ENCODE results near the gene TMEM138.
"Not testable (repeated sequence)": the region's sequence is repeated elsewhere in the genome, so short reads cannot be mapped to it uniquely, and the experiment has no call there.

Gene TMEM138

DNA sequence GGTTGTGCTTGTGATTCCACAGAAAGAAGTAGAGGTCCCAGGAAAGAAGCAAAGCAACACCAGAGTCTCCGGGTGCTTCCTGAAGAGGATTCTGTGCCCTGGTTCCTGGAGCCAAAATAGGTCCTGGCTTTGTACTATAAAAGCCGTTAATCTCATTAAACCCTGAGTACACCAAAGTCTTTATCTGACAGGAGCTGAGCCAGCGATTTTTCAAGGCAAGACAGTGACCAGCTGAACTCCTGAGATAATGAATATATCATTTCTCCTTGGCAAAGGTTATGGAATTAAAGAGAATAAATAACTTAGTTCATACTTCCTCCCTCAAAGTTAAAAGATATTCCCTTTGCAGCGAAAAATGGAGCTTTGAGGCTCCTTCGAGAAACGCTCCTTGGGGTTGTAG, 5.2 kb downstream of the TMEM138 start:
- DNase-seq = no peak

DNA sequence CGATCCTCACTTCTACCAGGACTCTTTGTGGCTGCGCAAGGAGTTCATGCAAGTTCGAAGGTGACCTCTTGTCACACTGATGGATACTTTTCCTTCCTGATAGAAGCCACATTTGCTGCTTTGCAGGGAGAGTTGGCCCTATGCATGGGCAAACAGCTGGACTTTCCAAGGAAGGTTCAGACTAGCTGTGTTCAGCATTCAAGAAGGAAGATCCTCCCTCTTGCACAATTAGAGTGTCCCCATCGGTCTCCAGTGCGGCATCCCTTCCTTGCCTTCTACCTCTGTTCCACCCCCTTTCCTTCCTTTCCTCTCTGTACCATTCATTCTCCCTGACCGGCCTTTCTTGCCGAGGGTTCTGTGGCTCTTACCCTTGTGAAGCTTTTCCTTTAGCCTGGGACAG, 6.5 kb downstream of the TMEM138 start:
- no peak for DNase-seq

DNA sequence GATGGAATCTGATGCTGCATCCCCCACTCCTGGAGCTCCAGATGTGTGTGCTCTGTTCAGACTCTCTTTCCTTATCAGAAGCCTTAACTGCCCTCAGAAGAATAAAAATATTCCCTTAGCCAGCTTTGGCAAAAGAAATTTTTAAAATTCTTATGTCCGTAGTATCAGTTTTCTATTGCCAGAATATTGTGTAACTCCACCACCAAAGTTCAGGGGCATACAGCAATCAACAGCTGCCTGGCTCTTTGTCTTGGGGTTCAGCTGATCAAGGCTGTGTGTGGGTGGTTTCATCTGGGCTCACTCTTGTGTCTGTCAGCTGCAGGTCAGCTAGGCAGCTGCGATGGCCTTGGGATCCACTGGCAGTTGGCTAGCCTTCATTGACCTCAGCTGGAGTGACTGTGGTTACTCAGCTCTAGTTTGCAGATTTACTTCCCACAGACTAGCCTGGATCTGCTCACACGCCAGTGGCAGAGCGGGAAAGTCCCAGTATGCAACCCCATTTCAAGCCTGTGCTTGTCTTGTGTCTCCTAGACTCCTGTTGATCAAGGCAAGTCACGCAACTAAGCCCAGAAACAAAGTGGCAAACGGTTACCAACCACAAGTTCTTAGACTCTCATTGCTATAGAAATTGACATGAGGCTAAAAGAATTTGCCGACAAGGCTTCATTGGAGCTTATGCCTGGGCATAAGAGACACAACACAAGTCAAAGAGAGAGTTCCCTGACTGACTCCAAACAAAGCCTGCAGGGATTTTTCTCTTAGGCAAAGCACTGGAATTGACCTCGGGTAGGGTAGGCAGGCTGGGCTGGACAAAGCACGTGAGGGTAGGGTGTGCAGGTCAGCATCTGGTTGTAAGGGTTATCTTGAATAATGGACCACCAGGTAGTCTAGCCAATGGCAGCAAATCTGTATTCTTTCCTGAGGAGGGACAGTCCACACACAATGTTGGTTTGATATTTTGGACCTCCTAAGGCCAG, 7.5 kb downstream of the TMEM138 start:
- no peak for DNase-seq

DNA sequence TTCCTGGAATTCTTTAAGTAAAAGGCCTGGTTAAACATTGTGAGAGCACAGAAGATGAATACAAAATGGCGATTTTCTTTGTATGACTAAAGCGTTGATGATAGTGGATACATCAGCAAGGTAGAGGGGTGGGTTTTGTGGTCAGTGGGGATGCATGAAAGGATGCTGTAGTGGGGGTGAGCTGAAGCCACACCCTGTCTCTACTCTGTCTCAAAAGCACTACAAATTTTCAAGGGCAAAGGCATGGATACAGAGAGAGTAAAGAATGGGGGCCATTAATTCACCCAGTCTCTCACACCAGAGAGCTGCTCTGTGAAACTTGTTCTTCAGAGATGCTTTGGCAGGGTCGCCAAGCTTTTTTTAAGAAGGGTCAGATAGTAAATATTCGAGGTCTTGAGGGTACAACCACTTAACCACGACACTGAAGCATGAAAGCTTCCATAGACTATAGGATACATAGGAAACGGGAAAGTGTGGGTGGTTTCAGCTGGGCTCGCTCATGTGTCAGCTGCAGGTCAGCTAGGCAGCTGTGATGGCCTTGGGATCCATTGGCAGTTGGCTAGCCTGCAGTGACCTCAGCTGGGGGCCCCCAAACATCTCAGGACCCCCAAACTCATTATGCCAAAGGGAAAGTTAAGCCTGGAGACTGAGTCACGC, 8.3 kb downstream of the TMEM138 start:
- no peak for DNase-seq

DNA sequence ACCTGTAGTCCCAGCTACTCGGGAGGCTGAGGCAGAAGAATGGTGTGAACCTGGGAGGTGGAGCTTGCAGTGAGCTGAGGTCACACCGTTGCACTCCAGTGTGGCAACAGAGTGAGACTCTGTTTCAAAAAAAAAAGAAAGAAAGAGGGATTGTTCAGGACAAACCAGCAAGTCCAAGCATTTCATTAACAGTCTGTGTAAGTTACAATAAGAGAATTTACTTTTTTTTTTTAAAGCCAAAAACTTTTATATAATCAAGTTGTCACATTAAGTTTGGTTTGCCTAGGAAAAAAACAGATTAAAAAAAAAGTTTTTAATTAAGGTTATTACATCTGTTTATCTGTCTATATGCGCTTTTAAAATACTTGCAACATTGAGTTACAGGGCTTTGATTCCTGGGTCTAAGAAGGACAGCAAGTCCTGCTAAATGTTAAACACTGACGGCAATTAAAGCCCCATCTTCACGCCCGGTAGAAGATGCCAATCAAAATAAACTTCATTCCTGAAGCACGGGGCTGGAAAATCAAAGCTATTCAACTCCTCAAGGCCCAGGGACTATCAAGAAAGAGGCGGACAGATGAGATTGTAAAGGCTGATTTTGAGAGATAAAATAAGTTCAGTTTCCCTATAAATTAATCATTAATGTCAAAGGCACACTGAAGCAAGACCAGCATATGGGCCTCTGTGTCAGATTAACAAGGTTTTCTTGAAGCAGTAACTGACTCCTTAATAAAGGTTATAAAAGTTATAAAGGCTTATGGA, 10.7 kb downstream of the TMEM138 start:
- DNase-seq = no peak

DNA sequence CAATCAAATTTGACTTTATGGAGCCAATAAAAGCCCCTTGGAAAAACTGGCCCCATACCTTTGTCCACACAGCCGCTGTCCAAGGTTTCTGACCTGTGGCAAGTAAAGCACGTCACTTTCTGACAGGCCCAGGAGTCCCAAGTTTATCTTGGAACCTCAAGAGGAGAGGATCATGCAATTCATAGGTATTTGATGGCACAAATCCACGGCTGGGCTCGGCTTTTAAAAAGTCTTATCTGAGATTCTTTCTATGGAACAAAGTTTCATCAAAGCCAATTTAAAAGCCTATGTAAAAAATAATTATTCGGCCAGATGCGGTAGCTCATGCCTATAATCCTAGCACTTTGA, 13.6 kb downstream of the TMEM138 start:
- DNase-seq = no peak

DNA sequence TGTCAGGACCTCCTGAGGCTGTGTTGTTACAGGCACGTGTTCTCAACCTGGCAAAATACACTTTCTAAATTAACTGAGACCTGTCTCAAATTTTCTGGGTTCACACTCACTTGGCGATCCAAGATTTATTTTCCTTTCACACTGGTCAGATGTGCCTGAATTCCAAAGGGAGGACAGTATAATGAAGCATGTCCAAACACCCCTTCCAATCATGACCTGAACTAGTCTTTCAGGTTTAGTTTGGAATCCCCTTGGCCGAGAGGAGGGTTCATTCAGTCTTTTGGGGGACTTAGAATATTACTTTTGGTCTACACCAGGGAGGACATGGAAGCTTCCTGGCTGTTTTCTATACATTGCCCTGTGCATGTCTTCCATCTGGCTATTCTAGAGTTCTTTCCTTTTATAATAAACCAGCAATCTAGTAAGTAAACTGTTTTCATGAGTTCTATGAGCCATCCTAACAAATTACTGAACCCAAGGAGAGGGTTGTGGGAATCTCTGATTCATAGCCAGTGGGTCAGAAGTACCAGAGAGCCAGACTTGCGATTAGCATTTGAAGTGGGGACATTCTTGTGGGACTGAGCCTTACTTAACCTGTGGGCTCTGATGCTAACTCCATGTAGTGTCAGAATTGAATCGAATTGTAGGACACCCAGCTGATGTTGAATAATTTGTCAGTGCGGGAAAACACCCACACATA, 15.4 kb downstream of the TMEM138 start:
- DNase-seq = no peak

DNA sequence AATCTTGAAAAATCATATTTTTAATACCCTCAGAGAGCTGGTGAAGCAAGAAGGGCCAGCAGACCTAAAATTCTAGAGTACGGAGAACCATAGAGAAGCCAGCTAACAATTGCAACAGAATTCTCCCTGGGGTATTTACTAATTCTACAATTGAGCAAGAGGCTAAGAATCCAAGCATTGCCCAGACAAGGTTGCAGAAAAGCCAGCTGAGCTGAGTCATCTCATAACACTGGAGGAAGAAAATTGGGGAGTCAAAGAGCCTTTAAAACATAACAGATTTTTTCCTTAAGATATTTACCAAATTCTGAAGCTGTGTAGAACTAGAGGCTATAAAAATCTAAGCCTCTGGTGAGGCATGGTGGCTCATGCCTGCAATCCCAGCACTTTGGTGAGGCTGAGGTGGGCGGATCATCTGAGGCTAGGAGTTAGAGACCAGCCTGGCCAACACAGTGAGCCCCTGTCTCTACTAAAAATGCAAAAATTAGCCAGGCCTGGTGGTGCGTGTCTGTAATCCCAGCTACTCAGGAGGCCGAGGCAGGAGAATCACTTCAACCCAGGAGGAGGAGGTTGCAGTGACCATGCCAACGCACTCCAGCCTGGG, 16.6 kb downstream of the TMEM138 start:
- peak; percentile 64 for DNase-seq

DNA sequence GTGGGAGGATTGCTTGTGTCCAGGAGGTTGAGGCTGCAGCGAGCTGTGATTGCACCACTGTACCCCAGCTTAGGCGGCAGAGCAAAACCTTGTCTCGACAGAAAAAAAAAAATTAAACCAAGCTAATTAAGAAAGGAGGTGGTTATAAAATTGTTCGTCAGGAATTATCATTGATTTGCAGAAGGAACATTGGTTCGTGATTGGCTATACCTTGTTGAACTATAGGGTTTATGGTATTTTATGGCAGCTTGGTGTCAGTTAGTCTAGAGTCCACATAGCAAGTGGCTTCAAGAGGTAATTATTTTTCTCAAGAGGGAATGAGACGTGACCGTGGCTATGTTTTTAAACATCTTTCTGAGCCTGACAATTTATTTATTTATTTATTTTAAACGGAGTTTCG, 18.7 kb downstream of the TMEM138 start:
- DNase-seq = no peak

DNA sequence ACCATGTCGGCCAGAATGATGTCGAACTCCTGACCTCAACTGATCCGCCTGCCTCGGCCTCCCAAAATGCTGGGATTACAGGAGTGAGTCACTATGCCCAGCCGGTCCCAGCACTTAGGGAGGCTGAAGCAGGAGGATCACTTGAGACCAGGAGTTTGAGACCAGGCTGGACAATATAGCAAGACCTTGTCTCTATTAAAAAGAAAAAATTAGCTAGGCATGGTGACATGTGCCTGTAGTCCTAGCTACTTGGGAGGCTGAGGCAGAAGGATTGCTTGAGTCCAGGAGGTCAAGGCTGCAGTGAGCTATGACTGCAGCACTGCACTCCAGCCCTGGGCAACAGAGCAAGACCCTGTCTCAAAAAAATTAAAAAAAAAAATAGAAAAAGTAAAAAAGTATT, 21.7 kb downstream of the TMEM138 start:
- DNase-seq = not testable (repeated sequence)

DNA sequence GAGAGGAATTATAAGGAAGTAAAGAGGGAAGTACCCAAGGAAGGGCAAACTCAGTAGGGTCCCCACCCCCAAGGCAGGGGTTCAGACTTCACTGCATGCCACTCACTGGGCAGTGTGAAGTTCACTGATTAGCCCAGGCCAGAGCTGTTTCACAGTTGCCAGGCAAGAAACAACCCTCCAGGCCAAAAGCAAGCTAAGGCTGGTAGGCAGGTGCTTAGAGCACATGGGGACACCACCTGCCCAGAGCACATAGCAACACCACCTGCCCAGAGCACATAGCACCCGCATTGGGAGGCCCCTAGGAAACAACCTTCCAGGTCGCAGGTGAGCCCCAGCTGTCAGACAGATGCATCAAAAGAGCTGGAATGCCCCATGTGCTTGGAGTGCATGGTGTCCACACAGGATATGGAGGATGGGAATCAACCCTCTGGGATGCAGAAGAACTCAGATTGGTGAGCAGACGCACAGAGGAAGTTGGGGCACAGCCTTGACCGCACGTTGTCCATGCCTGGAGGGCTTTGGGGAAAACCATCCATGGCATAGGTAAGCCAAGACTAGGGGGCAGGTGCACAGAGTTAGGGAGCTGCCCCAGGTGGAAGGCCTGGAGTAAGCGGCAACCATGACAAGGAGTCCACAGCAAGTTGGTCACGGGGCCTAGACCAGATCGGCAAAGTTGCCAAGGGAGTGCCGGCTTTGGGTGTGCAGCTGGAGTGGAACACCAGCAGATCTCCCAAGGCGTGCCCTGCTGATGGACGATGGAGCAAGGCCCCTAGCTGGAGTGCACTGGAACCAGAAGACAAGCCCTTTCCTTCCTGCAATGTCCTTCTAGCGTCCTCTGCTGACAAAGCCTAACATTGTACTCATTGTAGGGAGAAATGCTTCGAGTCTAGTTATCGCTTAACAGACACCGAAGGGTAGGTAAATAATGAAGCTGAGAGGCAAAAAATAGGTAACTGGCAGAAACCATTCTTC, 22.4 kb downstream of the TMEM138 start:
- DNase-seq = no peak

DNA sequence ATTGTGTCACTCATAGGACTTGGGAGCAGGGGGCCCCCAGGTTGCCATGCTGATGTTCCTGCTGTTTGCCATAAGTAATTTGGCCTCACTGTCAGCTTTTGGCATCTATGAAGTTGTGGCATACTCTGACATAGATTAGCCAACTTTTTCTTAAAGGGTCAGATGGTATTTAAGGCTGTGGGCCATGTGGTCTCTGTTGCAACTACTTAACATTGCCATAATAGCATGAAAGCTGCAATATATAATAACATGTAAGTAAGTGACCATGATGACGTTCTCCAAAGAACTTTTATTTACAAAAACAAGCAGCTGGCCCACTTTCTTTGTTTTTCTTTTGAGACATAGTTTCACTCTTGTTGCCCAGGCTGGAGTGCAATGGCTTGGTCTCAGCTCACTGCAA, 28.0 kb downstream of the TMEM138 start:
- no peak for DNase-seq

DNA sequence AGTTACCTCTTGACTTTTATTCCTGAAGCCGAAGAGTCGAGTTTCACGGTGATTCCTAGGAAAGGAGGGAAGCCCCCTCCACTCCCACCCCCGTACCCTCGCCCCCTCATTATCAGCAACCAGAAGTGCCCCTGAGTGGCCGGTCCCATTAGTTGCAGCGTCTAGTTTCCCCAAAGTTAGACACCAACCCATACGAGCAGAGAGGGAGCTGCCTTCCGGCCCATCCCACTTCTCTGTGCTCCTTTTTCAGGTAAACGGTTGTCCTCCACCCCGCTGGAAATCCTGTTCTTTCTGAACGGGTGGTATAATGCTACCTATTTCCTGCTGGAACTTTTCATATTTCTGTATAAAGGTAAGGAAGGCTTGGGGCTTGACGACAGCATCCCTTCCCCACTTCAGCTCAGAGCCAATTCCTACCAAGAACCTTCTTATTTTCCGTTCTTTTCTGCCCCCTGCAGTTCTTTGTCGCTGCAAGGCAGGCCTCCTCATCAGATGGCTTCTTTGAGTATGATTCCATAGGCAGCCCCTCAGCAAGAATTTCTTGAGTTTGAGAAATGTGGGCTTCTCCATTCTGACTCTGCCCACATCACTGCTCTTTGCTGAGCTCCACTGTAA, 30.9 kb downstream of the TMEM138 start:
- DNase-seq = no peak

DNA sequence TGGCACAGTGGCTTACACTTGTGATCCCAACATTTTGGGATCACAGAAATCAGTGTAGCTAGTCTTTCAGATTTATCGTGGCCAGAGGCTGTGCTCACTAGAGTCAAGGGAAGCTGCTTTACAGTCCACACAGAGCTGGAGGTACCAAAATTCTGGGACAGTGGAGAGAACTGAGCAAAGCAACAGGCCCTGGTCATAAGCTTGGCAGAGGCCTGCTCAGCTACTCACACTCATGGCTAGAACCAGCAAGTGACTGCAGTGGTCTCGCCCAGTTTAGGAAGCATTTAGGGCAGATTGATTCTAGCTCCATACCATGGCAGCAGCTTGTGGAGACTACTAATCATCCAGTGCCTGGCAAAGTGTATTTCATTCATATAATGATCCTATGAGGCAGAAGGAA, 39.0 kb downstream of the TMEM138 start:
- no peak for DNase-seq

DNA sequence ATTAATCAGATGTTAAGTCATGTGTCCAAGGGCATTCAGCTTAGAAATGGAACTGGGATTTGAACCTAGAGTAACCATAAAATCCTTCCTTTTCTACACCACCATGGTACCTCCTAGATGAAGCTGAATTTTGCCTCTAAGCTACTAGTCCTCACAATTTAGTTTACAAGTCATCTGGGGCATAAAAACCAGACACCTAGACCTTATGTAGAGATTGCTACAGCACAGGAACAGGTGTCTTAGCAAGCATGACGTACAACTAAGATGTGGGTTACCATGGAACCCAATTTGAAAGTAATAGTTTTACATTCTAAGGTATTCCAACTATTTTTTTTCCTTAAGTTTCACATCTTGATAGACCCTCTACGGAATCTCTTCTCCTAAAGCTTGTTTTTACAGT, 39.4 kb downstream of the TMEM138 start:
- DNase-seq = no peak

DNA sequence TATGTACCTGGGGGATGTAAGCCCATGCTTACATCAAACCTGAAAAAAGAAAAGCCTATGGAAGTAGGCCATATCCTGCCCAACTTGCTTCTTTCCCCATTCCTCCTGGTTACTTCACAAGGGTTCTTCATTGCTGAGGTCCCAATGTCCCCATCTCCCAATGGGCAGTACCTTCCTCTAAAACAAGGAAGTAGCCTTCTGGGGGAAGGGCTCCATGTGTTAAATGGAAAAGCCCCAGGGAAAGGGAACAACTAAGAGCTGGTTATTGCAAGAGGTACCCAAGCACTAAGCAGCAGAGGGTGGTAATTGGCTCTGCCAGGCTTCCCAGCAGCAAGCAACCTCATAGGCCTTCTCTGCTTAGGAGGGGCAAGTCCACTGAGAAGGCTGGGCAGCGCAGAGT, 41.5 kb downstream of the TMEM138 start:
- no peak for DNase-seq

DNA sequence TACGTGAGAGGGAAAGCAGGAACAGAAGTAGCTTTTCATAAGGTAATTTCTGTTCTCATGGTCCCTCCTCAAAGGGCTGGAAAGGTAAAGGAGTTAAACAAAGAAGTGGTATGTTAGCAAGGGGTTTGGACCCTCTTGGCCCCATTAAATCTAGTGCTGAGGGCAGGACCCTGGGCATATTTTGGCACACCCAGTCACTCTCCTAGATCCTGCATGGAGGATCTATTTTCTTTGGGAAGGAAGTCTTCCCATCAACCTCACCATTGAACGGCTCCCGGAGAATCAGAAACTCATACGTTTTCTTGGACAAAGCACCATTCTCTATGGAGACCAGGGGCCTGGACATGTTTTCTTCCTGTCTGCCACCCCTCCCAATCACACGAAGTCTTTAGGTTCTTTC, 41.9 kb downstream of the TMEM138 start:
- DNase-seq = no peak

DNA sequence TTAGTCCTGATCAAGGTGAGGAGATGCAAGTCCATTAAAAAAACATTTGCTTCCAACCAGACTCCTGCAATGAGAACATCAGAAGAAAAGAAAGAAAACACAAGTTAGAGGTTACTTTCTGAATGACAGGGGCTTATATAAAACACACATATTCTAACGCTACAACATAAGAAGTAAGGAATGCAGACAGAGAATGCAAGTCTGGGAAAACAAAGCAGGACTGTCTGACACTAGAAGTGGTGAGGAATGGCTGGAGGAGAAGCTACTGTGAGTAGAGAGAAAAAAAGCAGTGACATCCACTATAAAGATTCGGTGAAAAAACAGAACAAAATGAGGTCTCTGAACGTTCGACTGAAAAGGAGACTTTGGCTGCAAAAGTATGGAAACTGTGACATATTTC, 42.5 kb downstream of the TMEM138 start:
- DNase-seq = no peak

DNA sequence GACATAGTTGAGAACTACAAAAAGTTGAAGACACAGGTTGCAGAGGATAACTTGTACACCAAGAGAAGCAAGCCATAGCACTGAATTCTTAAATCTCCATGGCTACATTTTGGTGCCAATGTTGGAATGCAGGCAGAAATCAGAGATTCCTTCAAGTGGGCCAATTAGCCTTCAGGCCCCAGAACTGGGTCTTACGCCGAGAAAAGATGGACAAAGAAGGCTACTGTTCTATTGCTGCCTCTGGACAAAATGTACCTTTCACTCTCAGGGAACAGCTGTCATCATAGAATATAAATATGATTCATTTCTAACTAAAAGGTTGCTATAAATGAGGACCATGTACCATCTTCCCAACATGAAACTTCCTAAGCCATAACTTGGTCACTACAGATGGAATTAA, 43.9 kb downstream of the TMEM138 start:
- no peak for DNase-seq

DNA sequence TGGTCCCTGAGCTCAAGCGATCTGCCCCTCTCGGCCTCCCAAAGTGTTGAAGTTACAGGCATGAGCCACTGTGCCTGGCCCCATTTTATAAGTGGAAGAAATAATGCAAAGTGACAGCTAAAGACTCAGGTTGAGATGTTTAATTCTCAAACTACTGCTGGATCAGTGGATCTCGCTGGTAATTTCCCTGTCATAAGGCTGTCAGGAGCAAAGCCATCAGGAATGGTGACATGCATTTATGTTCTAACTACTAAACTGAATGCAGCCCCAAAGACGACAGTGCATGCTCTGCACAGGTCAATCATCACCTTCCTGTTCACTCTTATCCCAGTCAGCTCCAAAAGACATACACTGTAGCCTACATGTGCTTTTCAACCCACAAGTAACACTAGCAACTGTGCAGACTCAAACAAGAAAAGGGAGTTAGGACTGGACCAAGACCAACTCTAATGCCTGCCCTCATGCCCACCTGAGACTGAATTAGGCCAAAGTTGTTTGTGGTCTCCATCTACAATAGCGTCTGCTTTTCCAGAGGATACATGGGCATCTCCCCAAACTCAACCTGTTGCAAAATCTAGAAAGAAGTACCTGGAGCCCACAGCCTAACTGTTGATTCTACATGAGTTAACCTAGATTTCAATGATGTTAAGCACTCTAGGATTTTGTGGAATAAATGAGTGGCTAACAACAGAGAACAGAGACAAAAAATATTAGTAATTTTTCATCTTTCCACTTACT, 45.0 kb downstream of the TMEM138 start:
- no peak for DNase-seq

Data from T1000 (cell line).